ENCODE measurements around the gene RSBN1L. TPM values are rescaled to one million over a fixed set of nuclear protein-coding genes. Genes with fewer than 3 reads are reported as not detected.

RSBN1L gene
- total RNA-seq, 4 donors from 2014 or later = 30.6 to 43.9 (median 36.9) TPM

DNA sequence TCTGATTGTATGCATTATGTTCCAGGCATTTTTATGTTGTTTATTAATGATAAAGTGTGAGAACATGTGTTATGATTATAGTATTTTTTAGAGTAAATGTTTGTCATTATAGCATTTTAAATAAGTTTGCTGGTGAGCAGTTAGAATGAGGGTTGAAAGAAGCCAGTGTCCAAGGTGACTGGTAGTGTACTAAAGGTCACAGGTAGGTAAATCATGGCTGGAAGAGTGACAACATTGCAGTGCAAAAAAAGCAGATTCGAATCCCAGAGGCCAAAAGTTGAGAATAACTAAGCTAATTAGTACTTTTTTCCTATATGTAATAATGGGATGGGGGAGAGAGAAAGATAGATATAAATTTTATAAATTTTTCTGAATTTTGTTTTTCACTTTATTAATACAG, 44.0 kb downstream of the RSBN1L start:
- H3K4me3 ChIP-seq (replicated peaks in 1 of 3) = no peak overlapping the region
- no peaks in the 10 kb centered on the region for H3K9me3 ChIP-seq
- DNase-seq = no peak
- H3K27ac ChIP-seq = peak overlapping the region in 2 of 3 donors; percentile 17 to 24
- H3K36me3 ChIP-seq = no peaks in the 10 kb centered on the region
- TF ChIP-seq, protein P1, sequence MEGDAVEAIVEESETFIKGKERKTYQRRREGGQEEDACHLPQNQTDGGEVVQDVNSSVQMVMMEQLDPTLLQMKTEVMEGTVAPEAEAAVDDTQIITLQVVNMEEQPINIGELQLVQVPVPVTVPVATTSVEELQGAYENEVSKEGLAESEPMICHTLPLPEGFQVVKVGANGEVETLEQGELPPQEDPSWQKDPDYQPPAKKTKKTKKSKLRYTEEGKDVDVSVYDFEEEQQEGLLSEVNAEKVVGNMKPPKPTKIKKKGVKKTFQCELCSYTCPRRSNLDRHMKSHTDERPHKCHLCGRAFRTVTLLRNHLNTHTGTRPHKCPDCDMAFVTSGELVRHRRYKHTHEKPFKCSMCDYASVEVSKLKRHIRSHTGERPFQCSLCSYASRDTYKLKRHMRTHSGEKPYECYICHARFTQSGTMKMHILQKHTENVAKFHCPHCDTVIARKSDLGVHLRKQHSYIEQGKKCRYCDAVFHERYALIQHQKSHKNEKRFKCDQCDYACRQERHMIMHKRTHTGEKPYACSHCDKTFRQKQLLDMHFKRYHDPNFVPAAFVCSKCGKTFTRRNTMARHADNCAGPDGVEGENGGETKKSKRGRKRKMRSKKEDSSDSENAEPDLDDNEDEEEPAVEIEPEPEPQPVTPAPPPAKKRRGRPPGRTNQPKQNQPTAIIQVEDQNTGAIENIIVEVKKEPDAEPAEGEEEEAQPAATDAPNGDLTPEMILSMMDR (IDR thresholded peaks at IDR 0.05) = no peak
- TF ChIP-seq POLR2A (IDR thresholded peaks at IDR 0.05) = no peak
- H3K4me1 ChIP-seq = peaks cover 3 to 12% of the 10 kb centered on the region in 2 donors
- intact Hi-C loops (cut with DNase I) = no loop called here
- no peaks in the 10 kb centered on the region for H3K27me3 ChIP-seq
- 70 to 75% methylated on average over 1 of the region's 1 CpG for WGBS, 2 donors

DNA sequence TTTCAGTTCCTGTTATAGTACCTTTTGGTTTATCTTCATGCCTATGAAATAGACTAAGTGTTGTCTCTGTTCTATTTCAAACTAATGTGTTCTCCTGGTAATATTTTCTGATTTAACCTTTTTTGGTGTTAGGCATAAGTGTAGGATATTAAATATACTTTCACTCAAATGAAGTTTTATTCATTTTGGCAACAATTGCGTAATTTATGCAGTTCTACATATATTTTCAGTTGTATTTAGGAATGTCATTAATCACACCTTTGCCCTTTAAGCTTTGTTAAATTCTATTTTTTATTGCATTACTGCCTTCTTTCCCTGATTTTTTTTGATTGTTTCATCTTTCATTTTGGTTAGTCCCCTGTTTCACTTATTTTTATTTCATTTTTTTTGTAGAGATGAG, 47.3 kb downstream of the RSBN1L start:
- intact Hi-C loops (cut with DNase I) = no loop called here
- no peaks in the 10 kb centered on the region for H3K9me3 ChIP-seq
- peak overlapping the region in 1 of 3 donors; percentile 18 for H3K27ac ChIP-seq
- H3K36me3 ChIP-seq = no peaks in the 10 kb centered on the region
- H3K4me3 ChIP-seq (replicated peaks in 1 of 3) = no peak overlapping the region
- WGBS, 2 donors = 98 to 100% methylated on average over 1 of the region's 1 CpG
- no peak for TF ChIP-seq POLR2A (IDR thresholded peaks at IDR 0.05)
- TF ChIP-seq, protein P1 (IDR thresholded peaks at IDR 0.05) = no peak
- H3K27me3 ChIP-seq = no peaks in the 10 kb centered on the region
- peaks cover 7 to 10% of the 10 kb centered on the region in 2 donors for H3K4me1 ChIP-seq
- DNase-seq = no peak

DNA sequence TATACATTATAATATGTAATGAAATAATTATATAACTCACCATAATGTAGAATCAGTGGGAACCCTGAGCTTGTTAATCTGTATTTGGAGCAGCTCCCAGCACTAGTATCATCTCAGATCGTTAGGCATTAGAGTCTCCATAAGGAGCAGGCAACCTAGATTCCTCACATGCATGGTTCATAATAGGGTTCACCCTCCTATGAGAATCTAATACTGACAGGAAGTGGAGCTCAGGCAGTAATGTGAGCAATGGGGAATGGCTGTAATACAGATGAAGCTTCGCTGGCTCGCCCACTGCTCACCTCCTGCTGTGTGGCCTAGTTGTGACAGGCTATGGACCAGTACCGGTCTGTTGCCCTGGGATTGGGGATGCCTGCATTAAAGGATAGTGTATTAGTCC, 49.5 kb downstream of the RSBN1L start:
- Histone ChIP-seq H3K9me3 (no peaks in the 10 kb centered on the region), H3K4me3 (replicated peaks in 1 of 3) (no peak overlapping the region), H3K27me3 (no peaks in the 10 kb centered on the region), H3K27ac (no peak overlapping the region), H3K36me3 (peaks cover 0 to 3% of the 10 kb centered on the region in 2 donors), H3K4me1 (peaks cover 7 to 10% of the 10 kb centered on the region in 2 donors)
- intact Hi-C loops (cut with DNase I) = no loop called here
- 94 to 96% methylated on average over 4 of the region's 4 CpGs for WGBS, 2 donors
- TF ChIP-seq, protein P1 (IDR thresholded peaks at IDR 0.05) = no peak
- no peak for TF ChIP-seq POLR2A (IDR thresholded peaks at IDR 0.05)
- DNase-seq = no peak

DNA sequence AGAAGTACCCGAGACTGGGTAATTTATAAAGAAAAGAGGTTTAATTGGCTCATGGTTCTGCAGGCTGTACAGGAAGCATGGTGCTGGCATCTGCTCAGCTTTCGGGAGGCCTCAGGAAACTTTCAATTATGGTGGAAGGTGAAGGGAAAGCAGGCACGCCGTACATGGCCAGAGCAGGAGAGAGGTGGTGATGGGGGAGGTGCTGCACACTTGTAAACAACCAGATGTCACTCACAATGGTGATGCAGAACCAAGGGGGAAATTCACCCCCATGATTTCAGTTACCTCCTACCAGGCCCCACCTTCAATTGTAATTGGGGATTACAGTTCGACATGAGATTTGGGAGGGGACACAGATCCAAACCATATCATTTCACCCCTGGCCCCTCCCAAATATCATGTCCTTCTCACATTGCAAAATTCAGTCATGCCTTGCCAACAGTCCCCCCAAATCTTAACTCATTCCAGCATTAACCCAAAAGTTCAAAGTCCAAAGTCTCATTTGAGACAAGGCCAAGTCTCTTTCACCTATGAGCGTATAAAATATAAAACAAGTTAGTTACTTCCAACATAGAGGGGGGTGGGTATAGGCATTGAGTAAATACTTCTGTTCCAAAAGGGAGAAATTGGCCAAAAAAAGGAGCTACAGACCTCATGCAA, 50.0 kb downstream of the RSBN1L start:
- Histone ChIP-seq H3K27me3 (no peaks in the 10 kb centered on the region), H3K9me3 (no peaks in the 10 kb centered on the region), H3K4me1 (peaks cover 7 to 10% of the 10 kb centered on the region in 2 donors), H3K4me3 (replicated peaks in 1 of 3) (no peak overlapping the region), H3K27ac (no peak overlapping the region), H3K36me3 (peaks cover 0 to 3% of the 10 kb centered on the region in 2 donors)
- intact Hi-C loops (cut with DNase I) = no loop called here
- DNase-seq = no peak
- TF ChIP-seq POLR2A (IDR thresholded peaks at IDR 0.05) = no peak
- TF ChIP-seq, protein P1 (IDR thresholded peaks at IDR 0.05) = no peak
- WGBS, 2 donors = 85 to 97% methylated on average over 6 of the region's 6 CpGs

DNA sequence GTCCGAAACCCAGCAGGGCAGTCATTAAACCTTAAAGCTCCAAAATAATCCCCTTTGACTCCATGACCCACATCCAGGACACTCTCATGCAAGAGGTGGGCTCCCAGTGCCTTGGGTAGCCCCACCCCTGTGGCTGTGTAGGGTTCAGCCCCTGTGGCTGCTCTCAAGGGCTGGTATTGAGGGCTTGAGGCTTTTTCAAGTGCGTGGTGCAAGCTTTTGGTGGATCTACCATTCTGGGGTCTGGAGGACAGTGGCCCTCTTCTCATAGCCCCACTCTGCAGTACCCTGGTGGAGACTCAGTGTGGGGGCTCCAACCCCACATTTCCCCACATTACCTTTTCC, 50.5 kb downstream of the RSBN1L start:
- H3K36me3 ChIP-seq = peaks cover 0 to 3% of the 10 kb centered on the region in 2 donors
- no peak for TF ChIP-seq POLR2A (IDR thresholded peaks at IDR 0.05)
- TF ChIP-seq, protein P1 (IDR thresholded peaks at IDR 0.05) = no peak
- no peak for DNase-seq
- intact Hi-C loops (cut with DNase I) = no loop called here
- no peak overlapping the region for H3K4me3 ChIP-seq (replicated peaks in 1 of 3)
- H3K27me3 ChIP-seq = no peaks in the 10 kb centered on the region
- no peaks in the 10 kb centered on the region for H3K9me3 ChIP-seq
- 94 to 97% methylated on average over 2 of the region's 2 CpGs for WGBS, 2 donors
- no peak overlapping the region for H3K27ac ChIP-seq
- H3K4me1 ChIP-seq = peaks cover 7 to 10% of the 10 kb centered on the region in 2 donors

Data from thyroid gland (tissue), 4 donors.